Measurements from ENCODE around the gene AK1. TPM values are rescaled to one million over a fixed set of nuclear protein-coding genes. Genes with fewer than 3 reads are reported as not detected.

AK1 gene
- total and polyA plus RNA-seq, 2 of the 13 experiments (the other 11 are each of a cell fraction or from before 2014, with no cell fraction given), result 19.1 to 32.8 TPM

- TF ChIP-seq ZMYM4 (CRISPR knock-in tag; IDR thresholded peaks at IDR 0.05) (no peak), RELA (CRISPR knock-in tag; IDR thresholded peaks at IDR 0.05) (no peak), PAXIP1 (CRISPR knock-in tag; conservative IDR thresholded peaks at IDR 0.05) (peak; percentile 77), ETV6 (CRISPR knock-in tag; conservative IDR thresholded peaks at IDR 0.05) (no peak), ZSCAN21 (CRISPR knock-in tag; IDR thresholded peaks at IDR 0.05; ENCODE audit: borderline replicate concordance) (no peak), ARID5B (CRISPR knock-in tag; IDR thresholded peaks at IDR 0.05) (peak; percentile 56), EP300 (IDR thresholded peaks at IDR 0.05; ENCODE audit: low read depth in 2 of 2, low read length in 2 of 2) (peak in 1 of 2 experiments; percentile 47; a peak in 1 of 4 replicates), EP300 (CRISPR knock-in tag; IDR thresholded peaks at IDR 0.05; ENCODE audit: borderline replicate concordance) (no peak), ZNF761 (CRISPR knock-in tag; conservative IDR thresholded peaks at IDR 0.05) (no peak), ZNF629 (CRISPR knock-in tag; conservative IDR thresholded peaks at IDR 0.05) (no peak), RXRA (CRISPR knock-in tag; IDR thresholded peaks at IDR 0.05) (peak; percentile 66; the same call in 1 of the 2 replicates), XRCC5 (optimal IDR thresholded peaks at IDR 0.05; ENCODE audit: low read length) (no peak), ZBTB8A (CRISPR knock-in tag; IDR thresholded peaks at IDR 0.05; ENCODE audit: borderline replicate concordance, low read depth) (no peak), MNT (IDR thresholded peaks at IDR 0.05) (0 out of 2 replicates have a peak, but pooled peaks have one; percentile 31), RCOR2 (CRISPR knock-in tag; IDR thresholded peaks at IDR 0.05) (no peak), ADNP (CRISPR knock-in tag; IDR thresholded peaks at IDR 0.05) (no peak), JUN (CRISPR knock-in tag; IDR thresholded peaks at IDR 0.05) (peak; percentile 56; the same call in 1 of the 2 replicates), ZNF234 (CRISPR knock-in tag; conservative IDR thresholded peaks at IDR 0.05) (no peak), HDAC1 (CRISPR knock-in tag; IDR thresholded peaks at IDR 0.05) (peak; percentile 42; the same call in 1 of the 2 replicates), TBX2 (CRISPR knock-in tag; IDR thresholded peaks at IDR 0.05; ENCODE audit: borderline replicate concordance) (peak; percentile 49; the same call in 1 of the 2 replicates), ZNF891 (CRISPR knock-in tag; IDR thresholded peaks at IDR 0.05) (no peak), RFXANK (CRISPR knock-in tag; IDR thresholded peaks at IDR 0.05) (no peak), RARA (CRISPR knock-in tag; IDR thresholded peaks at IDR 0.05) (peak; percentile 82)
Observed at GRCh38 chr9:127848756-127849504, 28.5 kb downstream of the AK1 start (continued).

Measured in HepG2 (cell line).